HG03103 (cell line): Measurements from ENCODE around the gene TP73.

Source experiments
- ATAC-seq: cut with Tn5 transposase; IDR thresholded peaks from one replicate; pipeline ENCODE4 v1.9.1; 2021; ENCODE audit warnings: low read depth; ENCODE audit not compliant: unreplicated experiment

The TP73 gene

DNA sequence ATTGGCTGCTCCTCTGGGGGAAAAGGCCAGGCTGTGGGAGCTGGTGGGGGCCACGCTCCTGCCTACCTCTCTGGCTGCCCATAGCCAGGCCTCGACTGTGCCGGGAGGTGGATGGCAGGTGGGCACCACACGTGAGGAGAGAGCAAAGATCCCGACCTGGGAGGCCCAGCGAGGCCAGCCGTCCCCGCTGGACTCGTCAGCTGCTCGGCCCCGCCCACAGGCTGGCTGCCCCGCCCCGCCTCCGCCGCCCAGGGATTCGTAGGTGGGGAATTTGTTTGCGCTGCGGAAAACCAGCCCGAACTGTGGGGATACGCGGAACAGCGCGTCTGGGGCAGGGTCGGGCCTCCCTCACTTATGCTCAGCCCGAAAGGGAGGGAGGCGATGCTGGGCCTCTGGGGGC, 31.7 kb downstream of the TP73 start:
- no peak for ATAC-seq

DNA sequence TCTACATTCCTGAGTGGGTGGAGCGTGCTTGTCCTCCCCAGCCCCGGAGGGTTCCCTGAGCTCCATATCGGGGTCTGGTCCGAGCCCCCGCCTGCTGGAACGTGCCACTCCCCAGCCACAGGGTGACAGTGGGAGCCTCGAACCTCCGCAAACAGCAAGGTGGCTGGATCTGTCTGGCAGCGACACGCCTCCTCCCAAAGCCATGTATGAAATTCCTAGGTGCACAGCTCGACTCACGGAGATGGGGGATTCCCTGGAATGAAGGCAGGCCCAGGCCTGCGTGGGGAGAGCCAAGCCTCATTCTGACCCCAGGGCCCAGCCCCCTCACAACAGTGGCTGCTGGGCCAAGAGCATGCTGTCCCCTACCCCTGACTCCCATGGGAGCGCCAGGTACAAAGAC, 32.9 kb downstream of the TP73 start:
- no peak for ATAC-seq

DNA sequence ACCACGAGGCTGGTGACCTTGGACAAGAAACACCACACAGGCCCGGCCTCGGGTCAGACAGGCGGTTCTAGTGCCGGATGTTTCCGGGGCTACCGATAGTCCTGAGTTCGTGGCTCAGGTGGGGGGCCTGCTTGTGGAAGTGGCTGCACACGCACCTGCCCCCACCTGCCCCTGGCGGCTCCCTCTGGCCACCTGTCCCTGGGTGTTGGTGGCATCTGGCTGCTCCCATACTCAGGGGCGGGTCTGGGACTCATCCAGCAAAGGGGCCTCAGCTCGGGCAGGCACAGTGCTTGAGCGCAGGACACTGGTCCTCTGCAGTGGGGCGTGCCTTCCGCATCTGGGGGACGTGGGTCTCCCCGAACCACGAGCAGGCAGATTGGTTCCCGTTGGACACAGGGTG, 33.6 kb downstream of the TP73 start:
- no peak for ATAC-seq

DNA sequence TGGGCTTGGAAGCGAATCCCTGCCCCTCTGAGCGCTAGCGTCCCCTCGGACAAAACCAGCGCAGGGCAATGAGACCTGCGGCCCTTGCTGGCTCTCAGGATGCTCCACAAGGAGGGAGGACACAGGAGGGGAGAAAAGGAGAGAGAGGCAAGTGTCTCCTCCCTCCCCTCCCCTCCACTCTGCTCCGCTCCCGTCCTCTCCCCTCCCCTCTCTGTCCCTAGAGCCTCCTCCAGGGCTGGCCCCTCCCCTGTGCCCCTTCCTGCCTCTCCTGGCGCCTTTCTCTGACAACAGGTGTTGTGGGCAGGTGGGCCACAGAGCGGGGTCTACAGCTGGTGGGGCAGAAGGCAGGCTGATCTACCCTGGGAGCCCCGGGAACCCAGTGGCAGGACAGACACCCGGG, 35.2 kb downstream of the TP73 start:
- no peak for ATAC-seq

DNA sequence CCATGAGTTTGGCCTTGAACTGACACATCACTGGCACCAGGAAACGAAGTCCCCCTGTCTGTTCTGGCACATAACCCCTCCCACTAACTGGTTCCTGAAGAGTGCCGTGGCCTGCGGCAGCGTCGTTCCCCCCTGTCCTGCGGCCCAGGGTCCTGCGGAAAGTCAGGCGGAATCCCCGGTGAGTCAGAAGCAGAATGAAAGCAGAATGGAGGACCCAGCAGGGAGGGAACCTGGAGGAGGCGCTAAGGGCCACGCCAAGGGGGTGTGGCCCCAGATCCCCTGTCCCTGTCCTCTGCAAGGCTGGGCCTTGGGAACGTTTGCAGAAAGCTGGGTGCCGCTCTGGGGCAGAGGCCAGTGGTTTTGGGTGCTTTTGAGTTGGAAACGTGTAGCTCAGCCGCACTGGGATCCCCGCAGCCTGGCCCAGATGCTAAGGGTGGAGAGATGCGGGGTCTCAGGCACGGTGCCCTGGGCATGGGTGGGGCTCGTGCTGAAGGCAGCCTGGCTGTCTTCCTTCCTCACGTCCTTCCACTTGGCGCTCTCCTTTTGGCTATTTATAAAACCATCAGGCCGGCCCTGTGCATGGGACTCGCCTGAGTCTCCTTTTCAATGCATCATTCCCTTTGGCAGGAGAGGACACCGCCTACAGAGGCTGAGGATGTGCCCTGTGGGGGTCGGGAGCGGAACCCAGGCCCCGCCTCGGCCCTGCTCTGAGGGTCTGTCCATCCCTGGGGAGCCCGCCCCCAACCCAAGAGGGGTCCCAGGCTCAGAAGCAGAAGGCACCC, 36.2 kb downstream of the TP73 start:
- ATAC-seq, result no peak

DNA sequence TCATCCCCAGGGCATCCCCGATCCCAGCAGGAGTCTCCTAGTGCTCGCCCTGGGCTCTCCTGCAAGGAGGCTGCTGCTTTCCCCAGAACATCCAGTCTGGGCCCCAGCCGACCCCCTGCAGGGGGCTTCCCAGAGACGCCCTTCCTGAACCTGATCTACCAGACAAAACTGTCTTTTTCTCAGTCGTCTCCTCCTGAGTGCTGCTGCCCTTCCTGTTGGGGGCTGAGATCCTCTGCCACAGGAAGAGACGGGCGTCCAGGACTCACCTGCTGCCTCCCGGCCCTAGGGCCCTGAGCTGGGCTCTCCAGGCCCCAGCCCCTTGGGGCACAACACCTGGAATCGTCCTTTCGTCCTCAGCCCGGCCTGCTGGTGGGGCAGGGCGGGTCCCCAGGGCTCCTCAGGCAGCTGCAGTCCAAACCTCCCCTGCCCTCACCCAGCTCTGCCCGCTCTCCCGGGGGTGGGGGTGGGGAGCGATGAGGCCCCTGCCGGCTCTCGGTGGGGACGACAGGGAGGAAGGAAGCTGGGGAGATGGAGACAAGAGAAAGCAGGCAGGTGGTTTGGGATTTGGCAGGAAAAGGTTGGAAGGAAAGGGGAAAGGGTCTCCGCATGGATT, 36.9 kb downstream of the TP73 start:
- ATAC-seq, result no peak

DNA sequence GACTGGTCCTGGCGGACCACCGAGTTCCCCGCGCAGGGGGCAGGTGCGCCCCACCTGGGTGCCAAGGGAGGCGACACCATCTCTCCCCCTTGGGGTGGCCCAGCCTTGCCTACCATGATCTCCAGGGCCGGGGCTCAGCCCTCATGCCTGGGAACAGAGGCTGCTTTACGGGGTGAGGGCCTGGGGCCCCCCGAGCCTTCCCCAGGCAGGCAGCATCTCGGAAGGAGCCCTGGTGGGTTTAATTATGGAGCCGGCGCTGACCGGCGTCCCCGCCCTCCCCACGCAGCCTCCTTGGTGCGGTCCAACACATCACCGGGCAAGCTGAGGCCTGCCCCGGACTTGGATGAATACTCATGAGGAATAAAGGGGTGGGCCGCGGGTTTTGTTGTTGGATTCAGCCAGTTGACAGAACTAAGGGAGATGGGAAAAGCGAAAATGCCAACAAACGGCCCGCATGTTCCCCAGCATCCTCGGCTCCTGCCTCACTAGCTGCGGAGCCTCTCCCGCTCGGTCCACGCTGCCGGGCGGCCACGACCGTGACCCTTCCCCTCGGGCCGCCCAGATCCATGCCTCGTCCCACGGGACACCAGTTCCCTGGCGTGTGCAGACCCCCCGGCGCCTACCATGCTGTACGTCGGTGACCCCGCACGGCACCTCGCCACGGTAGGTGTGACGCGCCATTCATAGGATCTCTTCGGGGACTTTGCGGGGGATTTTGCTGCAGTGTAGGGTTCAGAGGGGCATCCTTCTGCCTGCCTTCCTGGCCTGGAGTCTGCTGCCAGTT, 38.2 kb downstream of the TP73 start:
- no peak for ATAC-seq

DNA sequence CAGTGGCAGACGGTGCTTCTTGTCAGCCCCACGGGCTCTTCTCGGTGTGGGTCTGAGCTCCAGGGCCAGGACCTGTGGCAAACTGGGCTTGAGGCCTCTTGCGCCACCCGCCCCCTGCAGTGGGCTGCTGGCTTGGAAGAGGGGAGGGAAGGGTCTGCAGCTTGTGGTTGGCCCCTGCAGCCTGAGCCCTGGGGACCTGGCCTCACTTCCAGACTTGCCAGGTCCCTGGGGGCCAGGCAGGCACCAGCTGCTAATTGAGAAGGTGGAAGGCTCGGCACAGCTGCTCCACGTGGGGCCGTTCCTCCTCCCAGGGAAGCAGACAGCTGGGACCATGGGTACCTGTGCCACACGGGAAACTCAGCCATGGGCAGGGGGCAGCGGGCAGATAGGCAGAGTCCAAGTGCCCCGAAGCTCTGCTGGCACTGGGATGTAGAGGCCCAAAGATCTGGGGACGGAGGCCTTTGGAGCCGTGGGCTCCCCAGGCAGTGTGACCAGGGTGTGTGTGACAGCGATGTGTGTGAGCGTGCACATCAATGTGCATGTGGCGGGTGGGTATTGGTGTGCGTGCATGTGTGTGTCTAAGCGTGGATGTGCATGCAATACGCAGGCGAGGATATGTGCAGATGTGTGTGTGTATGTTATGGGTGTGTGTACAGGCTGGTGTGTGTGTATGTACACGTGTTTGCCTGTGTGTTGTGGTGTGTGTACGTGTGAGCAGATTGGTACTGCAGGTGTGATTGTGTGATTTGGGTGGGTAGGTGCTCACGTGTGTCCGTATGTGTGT, 39.3 kb downstream of the TP73 start:
- ATAC-seq, result no peak

DNA sequence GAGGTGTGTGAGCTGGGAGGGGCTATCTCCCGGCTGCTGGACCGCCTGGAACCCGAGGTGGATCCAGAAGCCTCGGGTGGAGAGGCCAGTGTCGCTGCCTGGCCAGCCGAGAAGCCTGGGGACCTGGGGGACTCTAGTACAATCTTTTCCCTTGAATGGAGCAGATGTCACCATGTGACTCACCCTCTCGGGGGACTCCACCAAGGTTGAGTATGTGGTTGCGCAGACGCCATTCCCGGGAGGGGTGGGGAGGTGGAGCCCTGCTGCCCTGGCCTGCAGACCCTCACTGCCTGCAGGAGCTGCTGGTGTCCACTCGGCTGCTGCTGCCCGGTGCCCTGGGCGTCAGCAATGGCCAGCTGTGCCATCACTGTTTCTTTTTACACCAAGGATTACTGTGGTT, 40.3 kb downstream of the TP73 start:
- ATAC-seq, result no peak

DNA sequence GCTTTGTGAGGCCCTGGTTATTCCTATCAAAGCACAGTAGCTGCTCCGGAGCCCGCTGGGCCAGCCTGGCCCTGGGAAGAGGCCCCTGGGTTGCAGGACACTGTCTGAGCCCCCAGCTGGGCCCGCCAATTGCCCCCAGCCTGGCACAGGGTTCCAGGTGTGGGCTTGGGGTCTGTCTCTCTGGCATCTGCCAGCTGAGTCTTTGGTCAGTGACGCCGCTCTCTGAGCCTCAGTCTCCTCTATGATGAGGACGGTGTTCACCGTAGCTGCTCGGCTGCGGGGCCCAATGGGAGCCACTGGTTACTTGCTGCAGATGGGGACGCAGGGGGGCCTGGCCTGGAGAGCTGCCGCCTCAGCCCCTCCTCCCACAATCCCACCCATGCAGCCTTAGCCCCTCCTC, 41.0 kb downstream of the TP73 start:
- no peak for ATAC-seq

DNA sequence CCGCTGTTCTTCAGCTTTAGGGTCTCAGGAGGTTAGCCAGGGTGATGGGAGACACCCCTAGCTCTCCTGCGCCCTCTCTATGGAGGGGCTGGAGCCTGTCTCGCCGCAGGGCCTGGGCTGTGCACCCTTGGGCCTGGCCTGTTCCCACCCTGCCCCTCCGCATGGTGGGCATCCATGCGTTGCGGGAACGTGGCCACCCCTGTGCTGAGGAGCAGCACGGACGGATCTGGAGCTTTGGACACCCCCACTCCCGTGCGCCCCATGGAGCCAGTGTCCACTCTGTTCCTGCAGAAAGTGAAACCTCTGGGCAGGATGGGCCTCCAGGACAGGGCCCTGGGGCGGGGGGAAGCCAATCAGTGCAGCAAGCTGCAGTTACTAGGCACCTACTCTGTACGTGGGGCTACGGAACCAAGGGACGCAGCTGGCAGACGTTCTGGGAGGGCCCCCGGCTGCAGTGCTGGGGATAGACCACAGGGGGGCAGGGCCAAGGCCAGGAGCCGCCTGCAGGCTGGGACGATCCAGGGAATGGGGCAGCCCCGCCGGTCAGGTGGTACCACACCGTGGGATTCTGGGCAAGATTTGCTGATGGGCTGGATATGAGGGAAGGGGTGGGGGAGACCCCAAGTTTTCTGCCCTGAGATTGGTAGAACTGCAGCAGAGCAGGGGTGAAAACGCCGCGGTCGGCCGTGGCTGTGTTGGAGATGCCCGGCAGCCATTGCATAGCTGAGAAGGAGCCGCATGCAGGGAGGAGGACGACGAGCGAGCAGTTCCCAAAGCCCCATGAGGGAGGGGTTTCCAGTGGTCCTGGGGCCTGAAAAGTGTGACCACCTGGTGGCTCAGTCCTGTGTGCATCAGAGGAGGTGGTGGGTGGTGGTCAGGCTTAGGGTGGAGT, 43.3 kb downstream of the TP73 start:
- no peak for ATAC-seq

DNA sequence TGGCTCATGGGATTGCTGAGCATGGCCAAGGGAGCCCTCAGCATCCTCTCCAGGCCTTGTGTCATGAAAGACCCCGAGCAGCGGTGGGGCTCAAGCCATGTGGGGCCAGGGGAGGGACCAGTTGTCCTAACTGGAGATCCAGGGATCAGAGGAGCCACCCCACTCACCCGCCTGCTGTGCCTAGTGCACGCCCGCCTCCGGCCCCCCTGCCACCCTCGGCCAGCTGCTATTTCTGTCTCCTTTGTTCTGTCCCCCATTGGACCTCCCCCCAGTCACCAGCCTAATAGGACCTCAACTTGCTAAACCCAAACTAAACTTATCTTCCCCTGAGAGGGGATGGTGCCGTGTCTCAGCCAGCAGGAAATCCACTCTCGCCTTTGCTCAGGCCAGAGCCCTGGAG, 44.4 kb downstream of the TP73 start:
- no peak for ATAC-seq

DNA sequence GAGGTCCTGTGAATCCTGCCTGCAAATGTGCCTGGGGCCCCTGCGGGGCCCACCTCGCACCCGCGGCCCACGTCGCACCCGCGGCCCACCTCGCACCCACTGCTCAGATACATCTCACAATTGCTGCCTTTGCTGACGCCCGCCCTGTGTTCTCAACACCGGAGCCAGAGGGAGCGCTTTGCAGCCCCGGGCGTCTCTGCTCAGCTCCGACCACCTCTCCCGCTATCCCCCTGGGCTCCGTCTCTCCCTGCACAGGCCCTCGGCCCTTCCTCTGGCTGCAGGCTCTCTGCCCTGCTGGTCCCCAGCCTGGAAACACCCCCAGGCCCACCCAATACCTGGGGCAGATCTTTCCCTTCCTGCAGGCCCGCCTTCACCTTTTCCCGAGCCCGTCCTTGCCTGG, 44.8 kb downstream of the TP73 start:
- ATAC-seq, result no peak

DNA sequence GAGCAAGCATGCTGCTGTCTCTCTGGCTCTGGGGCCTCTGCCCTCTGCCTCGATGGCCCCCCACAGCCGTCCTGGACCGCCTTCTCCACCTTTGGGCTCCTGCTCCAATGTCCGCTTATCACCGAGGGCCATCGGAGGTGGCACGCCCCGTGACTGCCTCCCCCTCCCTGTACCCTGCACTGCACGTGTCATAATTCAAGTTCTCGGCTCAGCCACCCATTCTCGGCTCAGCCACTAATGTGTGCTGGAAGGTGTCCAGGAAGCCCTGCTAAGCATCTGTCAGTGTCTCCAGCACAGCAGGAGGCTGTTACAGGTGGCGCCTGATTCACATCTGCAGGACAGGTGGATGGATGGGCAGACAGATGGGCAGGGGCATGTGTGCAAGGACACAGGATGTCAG, 45.5 kb downstream of the TP73 start:
- ATAC-seq, result no peak

DNA sequence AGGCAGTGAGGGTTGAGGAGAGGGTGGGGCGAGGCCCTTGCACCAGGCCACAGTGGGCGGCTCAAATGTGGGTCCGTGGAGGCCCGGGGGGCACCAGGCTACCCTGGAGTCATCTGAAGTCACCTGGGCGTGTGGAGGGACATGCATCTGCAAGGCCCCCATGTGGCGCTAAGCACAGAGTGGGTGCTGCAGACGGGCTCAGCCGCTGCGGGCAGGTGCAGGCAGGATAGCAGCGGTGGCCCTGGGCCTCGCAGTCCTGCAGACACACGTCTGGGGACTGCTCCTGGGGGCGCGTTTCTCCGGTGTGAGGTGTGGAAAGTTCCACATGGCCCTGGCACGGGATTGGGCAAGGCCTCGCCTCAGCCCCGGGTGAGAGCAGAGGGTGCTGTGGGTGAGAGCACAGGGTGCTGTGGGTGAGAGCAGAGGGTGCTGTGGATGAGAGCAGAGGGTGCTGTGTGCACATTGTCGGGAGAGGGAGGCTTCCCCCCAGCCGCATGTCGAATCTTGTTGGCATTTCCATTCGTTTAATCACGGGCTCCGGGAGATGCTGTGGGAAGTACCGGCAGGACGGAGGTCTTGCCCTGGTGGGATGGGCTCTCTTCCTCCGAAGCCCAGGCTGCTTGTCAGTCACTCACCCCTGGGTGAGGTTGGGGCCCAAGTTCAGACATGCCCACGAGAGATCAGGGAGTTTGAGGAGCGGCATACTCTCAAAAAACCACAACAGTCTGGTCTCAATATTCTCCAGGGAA, 46.5 kb downstream of the TP73 start:
- ATAC-seq, result no peak

DNA sequence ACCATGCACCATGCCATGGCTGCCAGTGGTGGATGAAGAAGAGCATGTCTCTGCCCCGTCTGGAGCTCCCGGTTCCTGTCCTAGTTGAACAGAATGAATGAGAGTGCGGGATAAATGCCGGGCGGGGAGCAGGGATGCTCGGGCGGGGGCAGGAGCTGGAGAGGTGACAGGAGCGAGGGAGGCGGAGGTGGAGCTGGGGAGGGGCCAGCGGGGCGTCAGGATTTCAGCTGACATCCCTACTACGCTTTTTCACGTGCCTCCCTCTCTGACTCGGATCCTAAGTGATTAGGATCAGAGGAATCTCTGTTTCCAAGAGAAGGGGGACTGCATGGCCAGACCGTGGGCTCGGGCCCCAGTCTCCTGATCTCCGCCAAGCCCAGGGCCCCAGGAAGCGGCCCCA, 47.3 kb downstream of the TP73 start:
- ATAC-seq, result no peak

DNA sequence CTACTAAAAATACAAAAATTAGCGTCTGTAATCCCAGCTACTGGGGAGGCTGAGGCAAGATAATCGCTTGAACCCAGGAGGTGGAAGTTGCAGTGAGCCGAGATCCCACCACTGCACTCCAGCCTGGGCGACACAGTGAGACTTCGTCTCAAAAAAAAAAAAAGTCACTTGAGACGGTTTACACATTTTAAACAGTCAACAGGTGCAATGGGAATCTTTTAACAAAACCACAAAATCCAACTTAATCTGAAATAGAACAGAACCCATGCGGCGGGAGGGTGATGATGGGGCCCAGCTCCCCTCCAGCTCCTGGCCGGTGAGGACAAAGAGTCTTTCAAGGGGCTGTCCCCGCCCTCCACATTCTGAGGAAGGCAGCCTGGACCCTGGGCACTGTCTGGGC, 48.3 kb downstream of the TP73 start:
- ATAC-seq, result no peak

DNA sequence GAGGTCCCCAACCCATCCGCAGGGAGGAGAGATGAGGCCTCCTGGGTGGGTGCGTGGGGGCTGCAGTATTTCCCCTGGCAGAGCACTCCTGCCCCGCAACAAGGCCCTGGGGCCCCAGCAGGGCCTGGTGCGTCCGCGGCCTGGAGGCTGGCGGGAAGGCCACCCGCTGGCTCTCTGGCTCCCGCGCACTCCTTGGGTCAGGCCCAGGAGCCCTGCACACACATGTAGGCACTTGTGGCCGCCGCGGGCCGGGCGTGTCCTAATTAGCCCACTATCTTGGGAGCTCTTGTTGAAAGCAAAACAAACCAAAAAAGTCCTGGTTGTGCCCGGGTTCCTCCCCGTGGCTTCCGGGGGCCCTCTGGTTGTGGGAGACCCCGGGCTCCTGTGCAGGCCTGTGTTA, 50.2 kb downstream of the TP73 start:
- ATAC-seq, result no peak

DNA sequence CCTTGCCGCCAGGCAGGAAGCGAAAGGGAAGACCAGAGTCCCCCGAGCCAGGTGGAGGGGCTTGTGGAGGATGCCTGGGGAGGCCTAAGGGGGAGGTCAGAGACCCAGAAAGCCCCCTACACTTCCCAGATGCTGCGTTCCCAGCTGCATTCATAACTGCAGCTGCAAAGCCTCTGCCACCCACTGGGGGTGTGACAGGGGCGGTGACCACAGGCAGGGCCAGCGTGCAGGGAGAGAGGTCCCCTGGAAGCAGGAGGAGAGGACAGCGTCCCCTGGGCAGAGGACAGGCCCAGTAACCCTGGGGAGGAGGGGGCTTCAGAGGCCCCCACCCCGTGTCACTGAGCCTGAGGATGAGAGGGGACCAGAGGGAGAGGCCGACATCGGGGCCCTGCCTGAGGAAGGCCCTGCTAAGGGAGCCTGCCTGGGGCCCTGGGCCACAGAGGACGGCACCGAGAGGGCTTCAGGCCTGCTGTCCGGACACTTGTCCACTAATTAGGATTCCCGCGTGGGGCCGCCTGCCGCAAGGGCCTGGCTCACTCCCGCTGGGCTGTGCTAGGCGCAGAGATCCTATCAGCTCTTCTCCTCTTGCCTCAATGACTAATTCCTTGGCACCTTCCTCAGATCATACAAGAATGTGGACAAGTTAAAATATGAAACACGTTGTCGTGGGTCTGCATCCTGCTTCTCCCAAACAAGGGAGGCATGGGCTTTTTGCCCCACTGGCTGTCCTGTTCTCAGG, 50.8 kb downstream of the TP73 start:
- no peak for ATAC-seq
